ENCODE measurements around the gene HOXC5. TPM values are rescaled to one million over a fixed set of nuclear protein-coding genes. Genes with fewer than 3 reads are reported as not detected.

HOXC5 gene
- total RNA-seq, 1 experiment from 2014 or later: 1.1 TPM

DNA sequence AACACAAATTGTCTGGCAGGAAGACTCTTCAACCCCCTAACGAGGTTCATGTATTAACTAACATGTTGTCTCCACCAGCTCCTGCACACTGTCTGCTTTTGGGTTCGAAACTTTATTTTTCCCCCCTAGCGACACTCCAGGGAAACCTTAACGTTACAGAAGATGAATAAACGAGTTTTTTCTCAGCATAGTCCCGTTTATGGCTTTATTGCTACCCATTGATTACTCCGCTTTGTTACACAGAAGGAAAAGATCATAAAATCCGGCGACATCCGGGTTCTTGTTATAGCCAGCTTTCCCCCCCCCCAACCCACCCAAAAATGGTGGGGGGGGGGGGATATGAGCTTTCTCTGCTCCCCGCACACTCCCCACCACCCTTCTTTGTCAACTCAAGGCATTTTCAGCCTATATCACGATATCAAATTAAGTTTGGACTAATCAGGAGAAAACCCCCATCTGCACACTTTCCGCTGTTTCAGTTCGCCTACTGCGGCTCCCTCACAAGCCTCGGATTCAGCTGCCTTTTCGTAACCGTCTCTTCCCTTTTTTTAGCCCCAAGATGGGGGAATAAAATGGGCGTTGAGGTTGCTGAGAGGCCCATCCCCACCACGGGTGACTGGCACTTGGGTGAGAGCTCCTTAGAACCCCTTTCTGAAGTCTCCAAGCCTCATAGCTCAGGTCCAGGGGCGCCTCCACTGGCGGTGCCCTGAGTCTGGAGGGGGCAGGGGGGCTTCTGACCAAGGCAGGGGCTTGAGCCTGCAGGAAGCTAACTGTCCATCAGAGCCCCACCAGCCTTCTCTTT, 6.0 kb upstream of the HOXC5 start:
- TF ChIP-seq SP1 (IDR thresholded peaks at IDR 0.05; ENCODE audit: low read depth) (no peak), POLR2AphosphoS5 (IDR thresholded peaks at IDR 0.05; ENCODE audit: low read depth, low read length) (no peak), TCF7L2 (IDR thresholded peaks at IDR 0.05; ENCODE audit: borderline replicate concordance, extremely low read depth, insufficient read depth, insufficient read length) (no peak)
- TF ChIP-seq, protein P1, sequence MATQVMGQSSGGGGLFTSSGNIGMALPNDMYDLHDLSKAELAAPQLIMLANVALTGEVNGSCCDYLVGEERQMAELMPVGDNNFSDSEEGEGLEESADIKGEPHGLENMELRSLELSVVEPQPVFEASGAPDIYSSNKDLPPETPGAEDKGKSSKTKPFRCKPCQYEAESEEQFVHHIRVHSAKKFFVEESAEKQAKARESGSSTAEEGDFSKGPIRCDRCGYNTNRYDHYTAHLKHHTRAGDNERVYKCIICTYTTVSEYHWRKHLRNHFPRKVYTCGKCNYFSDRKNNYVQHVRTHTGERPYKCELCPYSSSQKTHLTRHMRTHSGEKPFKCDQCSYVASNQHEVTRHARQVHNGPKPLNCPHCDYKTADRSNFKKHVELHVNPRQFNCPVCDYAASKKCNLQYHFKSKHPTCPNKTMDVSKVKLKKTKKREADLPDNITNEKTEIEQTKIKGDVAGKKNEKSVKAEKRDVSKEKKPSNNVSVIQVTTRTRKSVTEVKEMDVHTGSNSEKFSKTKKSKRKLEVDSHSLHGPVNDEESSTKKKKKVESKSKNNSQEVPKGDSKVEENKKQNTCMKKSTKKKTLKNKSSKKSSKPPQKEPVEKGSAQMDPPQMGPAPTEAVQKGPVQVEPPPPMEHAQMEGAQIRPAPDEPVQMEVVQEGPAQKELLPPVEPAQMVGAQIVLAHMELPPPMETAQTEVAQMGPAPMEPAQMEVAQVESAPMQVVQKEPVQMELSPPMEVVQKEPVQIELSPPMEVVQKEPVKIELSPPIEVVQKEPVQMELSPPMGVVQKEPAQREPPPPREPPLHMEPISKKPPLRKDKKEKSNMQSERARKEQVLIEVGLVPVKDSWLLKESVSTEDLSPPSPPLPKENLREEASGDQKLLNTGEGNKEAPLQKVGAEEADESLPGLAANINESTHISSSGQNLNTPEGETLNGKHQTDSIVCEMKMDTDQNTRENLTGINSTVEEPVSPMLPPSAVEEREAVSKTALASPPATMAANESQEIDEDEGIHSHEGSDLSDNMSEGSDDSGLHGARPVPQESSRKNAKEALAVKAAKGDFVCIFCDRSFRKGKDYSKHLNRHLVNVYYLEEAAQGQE (IDR thresholded peaks at IDR 0.05; ENCODE audit: low read depth): no peak
- Histone ChIP-seq H3K36me3 (ENCODE audit: control insufficient read depth in 1 of 2, insufficient read depth in 2 of 2, low read length in 2 of 2) (no peaks in the 10 kb centered on the region), H2AFZ (ENCODE audit: low read depth, low read length, poor library complexity, severe bottlenecking) (no peak overlapping the region), H3K4me1 (ENCODE audit: control insufficient read depth in 1 of 2, insufficient read depth in 2 of 2, low read length in 2 of 2) (peaks cover 0 to 5% of the 10 kb centered on the region in 2 experiments; a peak in 3 of 4 replicates), H3K9me2 (ENCODE audit: insufficient read depth) (no peaks in the 10 kb centered on the region), H3K27me3 (ENCODE audit: insufficient read depth, low read length) (no peaks in the 10 kb centered on the region), H3K79me2 (ENCODE audit: insufficient read depth, low read length) (no peaks in the 10 kb centered on the region), H3K9ac (ENCODE audit: low read length) (no peak overlapping the region), H4K20me1 (ENCODE audit: insufficient read depth) (no peaks in the 10 kb centered on the region), H3K9me3 (ENCODE audit: control insufficient read depth in 1 of 2, insufficient read depth in 1 of 2, low read depth in 1 of 2, low read length in 2 of 2) (no peaks in the 10 kb centered on the region), H3K4me2 (ENCODE audit: low read length) (no peak overlapping the region), H3K4me3 (replicated peaks in 1 of 2; ENCODE audit: low read depth in 1 of 2, low read length in 2 of 2) (no peak overlapping the region), H3K27ac (ENCODE audit: low read depth, low read length) (no peak overlapping the region)
- ChIA-PET RAD21 (ENCODE audit: low non-redundant PET in 1 of 2, low total read pairs in 2 of 2, uncharacterized antibody in 2 of 2, unreplicated experiment in 2 of 2) (no interaction called here), CTCF (interaction anchor here (2.6 kb wide), 1 partner anchor 9 kb away, joined by 7 read pairs; no protein-coding TSS in a partner anchor), POLR2A (interaction anchor here (0.6 kb wide), 1 partner anchor 9 kb away, joined by 3 read pairs; no protein-coding TSS in a partner anchor)
- DNase-seq (ENCODE audit: low read depth, low spot score): no peak
- no TSS peak for BruUV-seq (replicated peaks)
- ATAC-seq: no peak
- intact Hi-C loops (cut with micrococcal nuclease): no loop called here

Data from HCT116 (cell line).